ENCODE data around the gene ATP6V0B.

DNA sequence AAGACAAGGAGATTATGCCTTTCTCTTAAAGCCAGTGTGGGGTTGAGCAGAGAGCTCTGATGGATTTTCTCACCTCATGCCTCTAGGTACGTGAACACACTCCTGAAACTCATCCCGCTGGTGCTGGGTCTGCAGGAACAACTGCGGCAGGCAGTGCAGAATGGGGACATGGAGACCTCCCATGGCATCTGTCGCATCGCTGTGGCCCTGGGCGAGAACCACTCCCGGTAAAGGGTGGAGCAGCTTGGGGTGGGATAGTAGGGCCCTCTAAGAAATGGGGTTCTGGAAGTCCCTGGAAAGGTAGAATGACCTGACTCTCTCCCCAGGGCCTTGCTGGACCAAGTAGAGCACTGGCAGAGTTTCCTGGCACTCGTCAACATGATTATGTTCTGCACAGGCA is 18.5 kb upstream of the ATP6V0B start:
- TF ChIP-seq, protein P1, sequence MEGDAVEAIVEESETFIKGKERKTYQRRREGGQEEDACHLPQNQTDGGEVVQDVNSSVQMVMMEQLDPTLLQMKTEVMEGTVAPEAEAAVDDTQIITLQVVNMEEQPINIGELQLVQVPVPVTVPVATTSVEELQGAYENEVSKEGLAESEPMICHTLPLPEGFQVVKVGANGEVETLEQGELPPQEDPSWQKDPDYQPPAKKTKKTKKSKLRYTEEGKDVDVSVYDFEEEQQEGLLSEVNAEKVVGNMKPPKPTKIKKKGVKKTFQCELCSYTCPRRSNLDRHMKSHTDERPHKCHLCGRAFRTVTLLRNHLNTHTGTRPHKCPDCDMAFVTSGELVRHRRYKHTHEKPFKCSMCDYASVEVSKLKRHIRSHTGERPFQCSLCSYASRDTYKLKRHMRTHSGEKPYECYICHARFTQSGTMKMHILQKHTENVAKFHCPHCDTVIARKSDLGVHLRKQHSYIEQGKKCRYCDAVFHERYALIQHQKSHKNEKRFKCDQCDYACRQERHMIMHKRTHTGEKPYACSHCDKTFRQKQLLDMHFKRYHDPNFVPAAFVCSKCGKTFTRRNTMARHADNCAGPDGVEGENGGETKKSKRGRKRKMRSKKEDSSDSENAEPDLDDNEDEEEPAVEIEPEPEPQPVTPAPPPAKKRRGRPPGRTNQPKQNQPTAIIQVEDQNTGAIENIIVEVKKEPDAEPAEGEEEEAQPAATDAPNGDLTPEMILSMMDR (IDR thresholded peaks at IDR 0.05), result no peak
- TF ChIP-seq POLR2A (IDR thresholded peaks at IDR 0.05), result no peak

Data from testis (tissue), 2 donors.